ENCODE measurements around the gene NRXN2.

The NRXN2 gene

DNA sequence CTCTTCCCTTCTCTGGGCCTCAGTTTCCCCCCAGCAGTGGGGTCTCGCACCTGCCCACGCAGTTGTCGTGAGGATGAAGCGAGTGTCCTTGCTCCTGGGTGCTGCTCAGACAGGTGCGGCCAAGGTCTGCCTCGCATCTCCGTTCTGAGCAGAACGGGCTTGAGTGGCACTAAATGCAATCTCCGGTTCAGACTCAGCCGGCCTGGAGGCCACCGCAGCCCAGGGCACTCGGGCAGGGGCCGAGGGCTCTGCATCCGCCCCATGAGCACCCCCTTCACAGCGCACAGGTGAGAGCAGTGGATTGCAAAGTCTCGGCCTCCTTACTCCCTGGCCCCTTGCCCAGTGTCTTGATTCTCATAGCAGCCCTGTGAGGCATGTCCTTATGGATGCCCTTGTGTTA lies 162.1 kb downstream of the NRXN2 start:
- no peak for DNase-seq

DNA sequence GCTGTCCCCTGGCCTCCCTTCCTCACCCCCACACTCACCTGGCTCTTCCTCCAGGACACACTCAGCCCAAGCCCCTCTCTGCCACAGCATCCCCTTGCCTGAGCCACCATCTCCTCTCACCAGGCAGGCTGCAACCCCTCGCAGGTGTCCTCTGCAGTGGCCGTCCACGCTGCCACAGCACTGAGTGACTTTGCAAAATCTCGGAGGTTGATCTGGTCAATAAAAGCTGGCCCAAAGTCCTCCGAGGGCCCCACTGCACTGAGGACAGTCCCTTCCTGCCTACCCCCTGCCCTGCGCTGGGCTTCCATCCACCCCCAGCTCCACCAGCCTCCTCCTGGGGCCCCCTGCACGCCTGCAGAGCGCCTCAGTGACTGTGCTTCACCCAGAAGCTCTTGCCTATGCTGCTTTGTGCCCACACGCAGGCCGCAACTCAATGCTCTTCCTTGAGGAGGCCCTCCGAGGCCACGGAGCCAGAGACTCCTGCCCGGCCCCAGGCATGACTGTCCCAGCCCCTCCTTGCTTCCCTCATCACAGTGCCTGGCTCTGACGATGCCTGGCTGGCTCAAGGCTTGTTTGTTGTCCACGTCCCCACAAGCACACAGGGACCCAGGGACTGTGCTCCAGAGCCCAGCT lies 162.7 kb downstream of the NRXN2 start:
- no peak for DNase-seq

GRCh38 chr11:64559351-64560138 lies 163.5 kb downstream of the NRXN2 start:
- DNase-seq = no peak

DNA sequence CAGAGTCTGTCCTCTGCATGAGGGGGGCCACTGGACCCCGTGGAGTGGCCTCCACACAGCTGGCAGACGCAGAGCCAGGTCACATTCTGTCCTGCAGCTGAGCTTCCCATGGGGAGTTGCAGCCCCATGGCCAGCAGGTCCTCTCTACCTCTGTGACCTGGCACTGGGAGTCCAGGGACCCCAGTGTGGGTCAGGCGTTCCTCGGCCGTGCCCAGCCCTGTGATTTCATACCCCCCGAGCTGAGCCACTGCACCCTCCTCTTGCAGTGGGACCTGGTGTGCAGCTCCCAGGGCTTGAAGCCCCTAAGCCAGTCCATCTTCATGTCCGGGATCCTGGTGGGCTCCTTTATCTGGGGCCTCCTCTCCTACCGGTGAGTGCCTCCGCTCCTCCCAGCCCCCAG lies 164.1 kb downstream of the NRXN2 start:
- no peak for DNase-seq

DNA sequence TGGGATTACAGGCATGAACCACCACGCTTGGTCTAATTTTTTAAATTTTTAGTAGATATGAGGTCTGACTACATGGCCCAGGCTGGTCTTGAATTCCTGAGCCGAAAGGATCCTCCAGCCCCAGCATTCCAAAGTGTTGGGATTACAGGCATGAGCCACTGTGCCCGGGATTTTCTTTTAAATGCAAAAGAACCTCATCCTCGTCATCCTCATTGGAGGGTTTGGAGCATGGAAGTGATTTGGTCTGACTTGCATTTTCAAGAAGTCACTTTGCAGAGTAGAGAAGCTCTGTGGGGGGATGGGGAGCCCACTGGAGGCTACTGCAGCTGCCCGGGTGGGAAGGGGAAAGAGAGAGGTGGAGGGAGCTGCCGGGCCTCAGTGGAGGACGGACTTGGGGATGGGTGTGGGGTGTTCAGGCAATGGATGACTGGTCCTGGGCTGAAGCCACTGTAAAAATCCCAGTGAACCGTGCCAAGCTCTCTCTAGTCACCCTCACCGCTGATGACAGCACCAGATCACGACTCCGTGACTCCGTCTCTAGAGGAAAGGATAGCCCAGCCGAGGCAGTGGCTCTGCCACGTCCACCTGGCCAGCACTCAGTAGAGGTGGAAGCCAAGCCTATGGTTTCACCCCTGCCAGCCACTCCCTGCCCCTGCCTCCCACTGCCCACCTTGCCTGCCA lies 164.8 kb downstream of the NRXN2 start:
- DNase-seq = no peak

GRCh38 chr11:64556721-64557250 lies 166.2 kb downstream of the NRXN2 start:
- DNase-seq = no peak
